GM12878 (cell line): ENCODE measurements around the gene KHDRBS2.
"Not testable (repeated sequence)": the region's sequence is repeated elsewhere in the genome, so short reads cannot be mapped to it uniquely, and the experiment has no call there.

Experiments used
- BCL3 ChIP-seq: IDR thresholded peaks from 2 replicates; pipeline ENCODE4 v1.6.1; 2011; ENCODE audit warnings: borderline replicate concordance, low read depth, mild to moderate bottlenecking, moderate library complexity, low read length; ENCODE audit not compliant: insufficient read depth, poor library complexity, severe bottlenecking
- BRCA1 ChIP-seq: IDR thresholded peaks from 2 replicates; pipeline ENCODE4 v1.6.1; 2011; ENCODE audit warnings: low read depth, low read length, improper control_type of control experiment
- CHD1 ChIP-seq: IDR thresholded peaks from 2 replicates; pipeline ENCODE4 v1.6.1; 2012; ENCODE audit warnings: low read depth, low read length, improper control_type of control experiment
- CTCF ChIP-seq, 3 experiments: IDR thresholded peaks in 2 of 3; conservative IDR thresholded peaks in 1 of 3; 2 replicates each; pipeline ENCODE4 v1.5.1; 2011; ENCODE audit warnings: low read depth in 3 of 3, low read length in 3 of 3, mild to moderate bottlenecking in 3 of 3, control low read depth in 2 of 3, moderate library complexity in 2 of 3, inconsistent platforms in 1 of 3, mixed read lengths in 1 of 3; ENCODE audit not compliant: control insufficient read depth in 2 of 3, insufficient read depth in 1 of 3; ENCODE audit errors: extremely low read depth in 1 of 3
- EP300 ChIP-seq, 2 experiments: fragments of 150-350 bp in 1 of 2; IDR thresholded peaks; 2 replicates each; pipeline ENCODE4 v1.6.1; 2011 to 2012; ENCODE audit warnings: low read depth in 2 of 2, low read length in 2 of 2, borderline replicate concordance in 1 of 2, improper control_type of control experiment in 1 of 2, inconsistent platforms in 1 of 2; ENCODE audit not compliant: control insufficient read depth in 1 of 2
- EZH2 ChIP-seq: IDR thresholded peaks from 2 replicates; pipeline ENCODE4 v1.6.1; 2012; ENCODE audit warnings: low read depth, mild to moderate bottlenecking, control low read depth, inconsistent platforms, low read length, borderline replicate concordance; ENCODE audit not compliant: control insufficient read depth
- FOXM1 ChIP-seq: IDR thresholded peaks from 2 replicates; pipeline ENCODE4 v1.6.1; 2012; ENCODE audit warnings: low read depth, mild to moderate bottlenecking, inconsistent platforms, low read length, moderate library complexity
- GABPA ChIP-seq: IDR thresholded peaks from 2 replicates; pipeline ENCODE4 v1.6.1; 2014; ENCODE audit warnings: antibody characterized with exemption, low read depth, mild to moderate bottlenecking, inconsistent platforms
- NRF1 ChIP-seq: conservative IDR thresholded peaks from 2 replicates; pipeline ENCODE4 v1.6.1; 2011; ENCODE audit warnings: mild to moderate bottlenecking, low read depth, low read length, improper control_type of control experiment
- PBX3 ChIP-seq: IDR thresholded peaks from 2 replicates; pipeline ENCODE4 v1.6.1; 2011; ENCODE audit warnings: mild to moderate bottlenecking, low read depth, low read length, moderate library complexity; ENCODE audit not compliant: insufficient replicate concordance
- POLR2A ChIP-seq: IDR thresholded peaks from 2 replicates; pipeline ENCODE4 v1.6.1; 2011; ENCODE audit warnings: low read depth, mild to moderate bottlenecking, low read length
- RAD21 ChIP-seq: IDR thresholded peaks from 2 replicates; pipeline ENCODE4 v1.6.1; 2011; ENCODE audit warnings: mild to moderate bottlenecking, low read depth, low read length, moderate library complexity; ENCODE audit not compliant: insufficient read depth
- USF2 ChIP-seq: IDR thresholded peaks from 2 replicates; pipeline ENCODE4 v1.6.1; 2011; ENCODE audit warnings: low read depth, low read length, improper control_type of control experiment, borderline replicate concordance
- YY1 ChIP-seq: IDR thresholded peaks from 2 replicates; pipeline ENCODE4 v1.6.1; 2011; ENCODE audit warnings: low read depth, mild to moderate bottlenecking, low read length

GRCh38 chr6:61769446-61769845 lies 516.6 kb downstream of the KHDRBS2 start:
- TF ChIP-seq RAD21; EZH2; BCL3; BRCA1; CTCF (IDR thresholded peaks at IDR 0.05 in 2 of 3, conservative IDR thresholded peaks at IDR 0.05 in 1 of 3; ENCODE audit: control insufficient read depth in 2 of 3, extremely low read depth in 1 of 3, insufficient read depth in 1 of 3, low read depth in 3 of 3, low read length in 3 of 3); FOXM1; CHD1; EP300 (IDR thresholded peaks at IDR 0.05; ENCODE audit: borderline replicate concordance in 1 of 2, control insufficient read depth in 1 of 2, low read depth in 2 of 2, low read length in 2 of 2); PBX3; POLR2A; GABPA; NRF1; YY1; USF2: not testable (repeated sequence)
